SK-N-SH treated with all-trans-retinoic acid at 6 μM for 48 hours (cell line): Measurements from ENCODE around the gene MFF.

ENCODE experiments used
- ATAC-seq: fragments of 200-7000 bp; cut with Tn5 transposase; 3 replicates; pipeline ENCODE4 v1.9.1; 2020; ENCODE audit warnings: mild to moderate bottlenecking, moderate library complexity
- ARNTL ChIP-seq: fragments of 450-650 bp; formaldehyde crosslinking; IDR thresholded peaks from 2 replicates; pipeline ENCODE4 v1.5.0; 2020; ENCODE audit warnings: low read depth, mild to moderate bottlenecking, moderate library complexity, borderline replicate concordance
- BACH2 ChIP-seq: fragments of 250-450 bp; sonication (Bioruptor Pico); IDR thresholded peaks from 2 replicates; pipeline ENCODE4 v1.9.0; 2021; ENCODE audit warnings: mild to moderate bottlenecking, borderline replicate concordance
- CREB5 ChIP-seq: fragments of 250-450 bp; sonication (Bioruptor Pico); IDR thresholded peaks from 2 replicates; pipeline ENCODE4 v1.5.1; 2020; ENCODE audit warnings: low read depth, mild to moderate bottlenecking, moderate library complexity
- CSDC2 ChIP-seq: fragments of 250-450 bp; sonication (Bioruptor Pico); IDR thresholded peaks from 2 replicates; pipeline ENCODE4 v1.5.0; 2020; ENCODE audit warnings: mild to moderate bottlenecking, moderate library complexity
- CSRNP3 ChIP-seq: fragments of 250-450 bp; sonication (Bioruptor Pico); IDR thresholded peaks from 2 replicates; pipeline ENCODE4 v1.5.1; 2021; ENCODE audit warnings: mild to moderate bottlenecking, moderate library complexity
- GLIS3 ChIP-seq: fragments of 250-450 bp; sonication (Bioruptor Pico); IDR thresholded peaks from 2 replicates; pipeline ENCODE4 v1.5.0; 2020; ENCODE audit warnings: mild to moderate bottlenecking, moderate library complexity
- PATZ1 ChIP-seq: fragments of 250-450 bp; sonication (Bioruptor Pico); IDR thresholded peaks from 2 replicates; pipeline ENCODE4 v1.8.0; 2020; ENCODE audit warnings: mild to moderate bottlenecking, moderate library complexity, borderline replicate concordance
- POU6F1 ChIP-seq: fragments of 250-450 bp; sonication (Bioruptor Pico); IDR thresholded peaks from 2 replicates; pipeline ENCODE4 v1.8.0; 2021; ENCODE audit warnings: low read depth, mild to moderate bottlenecking, moderate library complexity, borderline replicate concordance
- PPARA ChIP-seq: fragments of 250-450 bp; sonication (Bioruptor Pico); IDR thresholded peaks from 2 replicates; pipeline ENCODE4 v1.5.0; 2020; ENCODE audit warnings: mild to moderate bottlenecking, borderline replicate concordance
- RARB ChIP-seq: fragments of 250-450 bp; sonication (Bioruptor Pico); IDR thresholded peaks from 2 replicates; pipeline ENCODE4 v1.8.0; 2021; ENCODE audit warnings: mild to moderate bottlenecking, moderate library complexity
- SNAI2 ChIP-seq: fragments of 250-450 bp; sonication (Bioruptor Pico); IDR thresholded peaks from 2 replicates; pipeline ENCODE4 v1.5.0; 2020; ENCODE audit warnings: mild to moderate bottlenecking, moderate library complexity
- TCF4 ChIP-seq: fragments of 250-450 bp; sonication (Bioruptor Pico); IDR thresholded peaks from 2 replicates; pipeline ENCODE4 v1.8.0; 2021; ENCODE audit warnings: mild to moderate bottlenecking, moderate library complexity, borderline replicate concordance
- TOX ChIP-seq: fragments of 250-450 bp; sonication (Bioruptor Pico); IDR thresholded peaks from 2 replicates; pipeline ENCODE4 v1.8.0; 2021; ENCODE audit warnings: mild to moderate bottlenecking, moderate library complexity, borderline replicate concordance
- TSHZ2 ChIP-seq: fragments of 250-450 bp; sonication (Bioruptor Pico); IDR thresholded peaks from 2 replicates; pipeline ENCODE4 v1.5.0; 2020; ENCODE audit warnings: mild to moderate bottlenecking, moderate library complexity
- ZC3H10 ChIP-seq: fragments of 250-450 bp; sonication (Bioruptor Pico); IDR thresholded peaks from 2 replicates; pipeline ENCODE4 v1.5.1; 2021; ENCODE audit warnings: mild to moderate bottlenecking, moderate library complexity
- ZNF565 ChIP-seq: fragments of 450-650 bp; formaldehyde crosslinking; conservative IDR thresholded peaks from 2 replicates; pipeline ENCODE4 v1.5.0; 2020; ENCODE audit warnings: low read depth, mild to moderate bottlenecking, moderate library complexity
- ZNF70 ChIP-seq: fragments of 450-650 bp; formaldehyde crosslinking; IDR thresholded peaks from 2 replicates; pipeline ENCODE4 v1.5.0; 2020; ENCODE audit warnings: mild to moderate bottlenecking, moderate library complexity
- ZNF8 ChIP-seq: fragments of 450-650 bp; formaldehyde crosslinking; IDR thresholded peaks from 2 replicates; pipeline ENCODE4 v1.5.0; 2020; ENCODE audit warnings: mild to moderate bottlenecking, moderate library complexity

Gene MFF

GRCh38 chr2:227296671-227297405 lies 28.2 kb upstream of the MFF start:
- TF ChIP-seq POU6F1 (CRISPR knock-in tag) (no peak), TCF4 (CRISPR knock-in tag) (no peak), RARB (CRISPR knock-in tag) (no peak)

GRCh38 chr2:227301523-227301922 lies 23.5 kb upstream of the MFF start:
- no peak for TF ChIP-seq ZNF70 (CRISPR knock-in tag)
- TF ChIP-seq SNAI2 = no peak
- no peak for TF ChIP-seq POU6F1 (CRISPR knock-in tag)
- TF ChIP-seq PPARA (CRISPR knock-in tag) = no peak
- no peak for TF ChIP-seq CREB5 (CRISPR knock-in tag)
- TF ChIP-seq PATZ1 (CRISPR knock-in tag) = no peak
- TF ChIP-seq CSRNP3 = no peak
- TF ChIP-seq TOX (CRISPR knock-in tag) = no peak
- TF ChIP-seq ZNF565 (CRISPR knock-in tag) = no peak
- TF ChIP-seq CSDC2 (CRISPR knock-in tag) = no peak
- no peak for TF ChIP-seq TSHZ2 (CRISPR knock-in tag)
- no peak for TF ChIP-seq ZC3H10 (CRISPR knock-in tag)
- TF ChIP-seq ARNTL = no peak
- TF ChIP-seq BACH2 (CRISPR knock-in tag) = no peak
- no peak for ATAC-seq

More at GRCh38 chr2:227296671-227297405, 28.2 kb upstream of the MFF start:
- no peak for ATAC-seq

GRCh38 chr2:227308784-227309183 lies 16.3 kb upstream of the MFF start:
- no peak for ATAC-seq
- TF ChIP-seq ZNF8 (CRISPR knock-in tag) = no peak
- TF ChIP-seq CSRNP3 = no peak
- TF ChIP-seq TSHZ2 (CRISPR knock-in tag) = no peak
- no peak for TF ChIP-seq ZC3H10 (CRISPR knock-in tag)
- no peak for TF ChIP-seq RARB (CRISPR knock-in tag)
- TF ChIP-seq POU6F1 (CRISPR knock-in tag) = no peak
- no peak for TF ChIP-seq GLIS3 (CRISPR knock-in tag)
- no peak for TF ChIP-seq PPARA (CRISPR knock-in tag)
- TF ChIP-seq, all 23 proteins: peak for 0
